ENCODE measurements around the gene CACNA2D3.

CACNA2D3 gene

GRCh38 chr3:54171951-54172350 is 49.6 kb downstream of the CACNA2D3 start:
- no peak for DNase-seq

GRCh38 chr3:54173371-54173770 is 51.0 kb downstream of the CACNA2D3 start:
- DNase-seq = no peak

- DNase-seq = no peak
Observed at GRCh38 chr3:54176106-54176505, 53.8 kb downstream of the CACNA2D3 start.

- no peak for DNase-seq
Observed at GRCh38 chr3:54177816-54178215, 55.5 kb downstream of the CACNA2D3 start.

GRCh38 chr3:54178376-54178775 is 56.0 kb downstream of the CACNA2D3 start:
- DNase-seq = no peak

GRCh38 chr3:54180921-54181320 is 58.6 kb downstream of the CACNA2D3 start:
- DNase-seq = no peak

GRCh38 chr3:54182242-54182641 is 59.9 kb downstream of the CACNA2D3 start:
- DNase-seq = no peak

GRCh38 chr3:54185740-54186139 is 63.4 kb downstream of the CACNA2D3 start:
- no peak for DNase-seq

GRCh38 chr3:54188176-54188791 is 65.9 kb downstream of the CACNA2D3 start:
- no peak for DNase-seq

- DNase-seq = no peak
Observed at GRCh38 chr3:54191220-54191619, 68.9 kb downstream of the CACNA2D3 start.

- DNase-seq = no peak
Observed at GRCh38 chr3:54192026-54192425, 69.7 kb downstream of the CACNA2D3 start.

- no peak for DNase-seq
Observed at GRCh38 chr3:54193093-54193492, 70.7 kb downstream of the CACNA2D3 start.

- DNase-seq = no peak
Observed at GRCh38 chr3:54196360-54196991, 74.1 kb downstream of the CACNA2D3 start.

- no peak for DNase-seq
Observed at GRCh38 chr3:54197509-54197908, 75.2 kb downstream of the CACNA2D3 start.

GRCh38 chr3:54198556-54198955 is 76.2 kb downstream of the CACNA2D3 start:
- DNase-seq = no peak

- DNase-seq = no peak
Observed at GRCh38 chr3:54202054-54202453, 79.7 kb downstream of the CACNA2D3 start.

- no peak for DNase-seq
Observed at GRCh38 chr3:54202651-54203248, 80.4 kb downstream of the CACNA2D3 start.

- no peak for DNase-seq
Observed at GRCh38 chr3:54206874-54207273, 84.5 kb downstream of the CACNA2D3 start.

- DNase-seq = no peak
Observed at GRCh38 chr3:54211097-54211496, 88.7 kb downstream of the CACNA2D3 start.

- no peak for DNase-seq
Observed at GRCh38 chr3:54212723-54213122, 90.4 kb downstream of the CACNA2D3 start.

GRCh38 chr3:54213907-54214306 is 91.6 kb downstream of the CACNA2D3 start:
- no peak for DNase-seq

- DNase-seq = no peak
Observed at GRCh38 chr3:54214845-54215244, 92.5 kb downstream of the CACNA2D3 start.

GRCh38 chr3:54215521-54215920 is 93.2 kb downstream of the CACNA2D3 start:
- no peak for DNase-seq

- no peak for DNase-seq
Observed at GRCh38 chr3:54217828-54218227, 95.5 kb downstream of the CACNA2D3 start.

- no peak for DNase-seq
Observed at GRCh38 chr3:54222316-54222715, 100.0 kb downstream of the CACNA2D3 start.

Measured in DMS 273 treated with DMSO at 0.1 percent for 48 hours (cell line).